Measurements from ENCODE around the gene SLC38A8.

- TF ChIP-seq POLR2A (IDR thresholded peaks at IDR 0.05; ENCODE audit: low read depth, low read length) = no peak
- TF ChIP-seq POLR2AphosphoS5 (IDR thresholded peaks at IDR 0.05; ENCODE audit: low read depth, low read length) = no peak
Observed at GRCh38 chr16:84059111-84059510, 16.5 kb upstream of the SLC38A8 start.

All from GM12892 (cell line).